T-helper 2 cell treated with Interferon-gamma antibody and Interleukin-4, amounts not matched to agents 100 ng/mL and 5 ng/mL, for 36 hours (primary cell): ENCODE data around the gene HOPX. TPM values are rescaled to one million over a fixed set of nuclear protein-coding genes. Genes with fewer than 3 reads are reported as not detected.
"Not testable (repeated sequence)": the region's sequence is repeated elsewhere in the genome, so short reads cannot be mapped to it uniquely, and the experiment has no call there.

ENCODE experiments used
- intact Hi-C: fragments of 100-400 bp; cut with micrococcal nuclease; formaldehyde crosslinking; loops from one replicate; pipeline ENCODE4 v1.15.1; 2023
- total RNA-seq: library from RNA; stranded (reverse); gene quantifications from 2 replicates; pipeline ENCODE4 v1.2.3, GENCODE V29; 2022

HOPX gene
- total RNA-seq, 1 donor from 2014 or later = 36.8 TPM

DNA sequence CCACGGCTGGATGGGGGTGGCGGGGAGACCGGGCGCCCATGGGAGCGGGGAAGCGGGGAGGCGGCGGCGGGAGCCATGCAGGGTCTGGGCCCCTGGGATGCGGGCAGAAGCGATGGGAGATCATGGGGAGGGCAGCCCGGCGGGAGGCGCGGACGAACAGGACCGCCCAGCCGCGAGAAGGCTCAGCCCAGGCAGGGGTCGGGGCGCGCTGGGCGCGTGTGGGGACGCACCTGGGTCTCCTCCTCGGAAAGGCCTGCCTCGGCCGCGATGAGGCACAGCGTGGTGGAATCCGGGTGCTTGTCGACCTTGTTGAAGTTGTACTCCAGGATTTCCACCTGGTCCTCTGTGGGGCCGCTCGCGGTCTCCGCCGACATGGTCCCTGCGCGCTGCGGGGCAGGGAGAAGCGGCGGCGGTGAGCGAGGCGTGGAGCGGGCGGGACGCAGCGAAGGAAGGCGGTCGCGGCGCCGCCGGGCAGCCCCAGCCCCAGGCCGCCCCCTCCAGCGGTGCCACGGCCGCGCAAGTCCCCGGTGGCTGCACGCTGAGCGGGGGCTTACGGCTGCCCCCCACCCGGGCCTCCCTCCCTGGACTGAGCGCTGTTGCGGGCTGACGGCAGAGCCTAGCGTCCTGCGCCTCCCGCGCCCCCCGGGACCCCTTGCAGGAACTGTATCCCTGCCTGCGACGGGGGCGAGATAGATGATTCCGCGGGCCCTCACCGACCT is 25.3 kb downstream of the HOPX start:
- intact Hi-C loops = loop anchor here (1.0 to 5.0 kb wide), 2 partner anchors 103 to 182 kb away; no protein-coding TSS in a partner anchor

- intact Hi-C loops = loop anchor here (5.0 kb wide), 1 partner anchor 182 kb away; no protein-coding TSS in a partner anchor
Measured at GRCh38 chr4:56655209-56655626, 25.9 kb downstream of the HOPX start.

DNA sequence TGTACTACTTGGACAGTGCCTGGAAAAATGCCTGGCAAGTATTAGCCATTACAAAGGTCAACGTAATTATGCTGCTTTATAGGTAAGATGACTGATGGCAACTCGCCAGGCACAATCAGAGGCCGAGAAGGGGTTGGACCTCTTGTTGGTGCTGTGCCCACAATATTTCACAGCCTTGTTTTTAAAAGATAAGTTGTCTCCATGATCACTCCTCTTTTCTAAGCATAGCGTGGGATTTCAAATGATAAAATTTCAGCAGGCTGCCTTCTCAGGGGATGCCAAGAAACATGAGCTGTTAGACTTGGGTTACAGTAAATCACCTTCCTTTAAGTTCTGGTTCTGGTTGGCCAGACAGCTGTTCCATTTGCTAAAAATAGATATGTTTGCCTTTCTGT is 26.9 kb downstream of the HOPX start:
- intact Hi-C loops = loop anchor here (5.0 kb wide), 3 partner anchors 148 to 217 kb away; partner anchors contain the start of genes PAICS and PPAT

GRCh38 chr4:56653461-56654237 is 27.4 kb downstream of the HOPX start:
- intact Hi-C loops = loop anchor here (5.0 kb wide), 3 partner anchors 149 to 216 kb away; partner anchors contain the start of genes PAICS and PPAT

DNA sequence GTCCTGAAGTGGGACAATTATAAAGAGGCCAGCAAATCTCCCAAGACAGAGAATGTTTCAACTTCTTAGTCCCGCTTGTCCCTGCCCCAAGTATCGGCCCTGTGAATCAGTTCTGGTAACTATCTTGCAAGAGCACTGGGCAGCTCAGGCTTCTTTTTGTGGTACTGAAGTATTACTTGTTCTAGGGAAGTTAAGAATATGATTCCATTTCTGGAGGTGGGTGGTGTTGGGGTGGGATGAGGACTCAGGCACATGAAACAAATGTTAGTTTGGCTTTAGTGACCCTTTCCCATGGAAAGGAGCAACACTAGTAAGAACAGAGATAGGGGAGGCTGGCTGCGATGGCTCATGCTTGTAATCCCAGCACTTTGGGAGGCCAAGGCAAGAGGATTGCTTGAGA is 28.9 kb downstream of the HOPX start:
- intact Hi-C loops = loop anchor here (5.0 kb wide), 3 partner anchors 150 to 215 kb away; partner anchors contain the start of genes PAICS and PPAT

GRCh38 chr4:56651056-56651350 is 30.1 kb downstream of the HOPX start:
- intact Hi-C loops = loop anchor here (5.0 kb wide), 3 partner anchors 151 to 214 kb away; partner anchors contain the start of genes PAICS and PPAT

- intact Hi-C loops = loop anchor here (5.0 kb wide), 3 partner anchors 152 to 213 kb away; partner anchors contain the start of genes PAICS and PPAT
Measured at GRCh38 chr4:56650262-56651055, 30.6 kb downstream of the HOPX start.

DNA sequence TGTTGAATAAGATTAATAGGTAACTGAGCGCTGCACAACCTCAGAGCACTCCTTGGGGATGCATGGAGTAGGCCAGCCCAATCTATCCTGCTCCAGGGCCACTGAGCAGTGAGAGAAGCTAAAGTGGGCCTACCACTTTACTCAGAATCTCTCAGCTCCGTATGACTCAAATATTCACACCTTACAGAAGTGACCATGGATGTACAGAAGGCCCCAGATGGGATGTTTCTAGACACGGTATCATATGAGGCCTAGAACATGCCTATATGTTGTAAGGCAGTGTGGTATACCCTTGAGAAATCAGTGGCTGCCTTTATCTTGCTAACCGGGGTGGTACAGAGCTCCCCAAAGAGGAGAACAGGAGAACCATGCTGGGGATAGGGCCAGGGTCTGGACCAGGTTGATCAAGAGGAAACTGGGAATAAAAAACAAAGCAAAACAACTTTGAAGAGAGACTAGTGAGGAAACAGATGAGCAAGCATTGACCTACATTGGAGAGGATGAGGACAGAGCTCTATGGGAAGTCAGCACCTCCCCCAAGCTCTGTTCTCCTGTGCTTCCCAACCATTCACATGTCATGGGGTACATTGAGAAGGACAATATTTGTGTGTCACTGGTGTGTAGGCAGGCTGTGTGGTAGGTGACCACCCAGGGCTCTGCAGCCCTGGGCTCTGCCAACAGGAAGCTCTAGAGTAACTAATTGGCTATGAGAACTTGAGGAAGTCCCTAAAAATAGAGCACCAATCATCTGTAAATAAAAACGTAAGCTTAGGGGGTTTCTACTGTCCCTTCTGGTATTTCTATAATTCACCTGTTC is 31.4 kb downstream of the HOPX start:
- intact Hi-C loops = loop anchor here (5.0 kb wide), 3 partner anchors 153 to 212 kb away; partner anchors contain the start of genes PAICS and PPAT

DNA sequence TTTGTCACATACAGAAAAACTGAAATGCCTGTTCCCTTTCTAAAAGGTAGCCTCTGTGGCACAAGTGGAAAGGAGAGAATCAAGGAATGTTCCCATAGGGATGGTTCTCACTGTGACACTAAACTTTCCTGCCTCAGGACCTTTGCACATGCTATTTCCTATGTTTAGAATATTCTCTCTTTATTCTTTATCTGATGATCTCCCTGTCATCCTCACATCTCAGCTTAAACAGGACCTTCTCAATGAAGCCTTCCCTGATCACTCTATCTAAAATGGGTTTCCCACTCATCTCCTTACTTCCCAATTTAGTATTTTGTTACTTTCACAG is 32.3 kb downstream of the HOPX start:
- intact Hi-C loops = no loop called here

DNA sequence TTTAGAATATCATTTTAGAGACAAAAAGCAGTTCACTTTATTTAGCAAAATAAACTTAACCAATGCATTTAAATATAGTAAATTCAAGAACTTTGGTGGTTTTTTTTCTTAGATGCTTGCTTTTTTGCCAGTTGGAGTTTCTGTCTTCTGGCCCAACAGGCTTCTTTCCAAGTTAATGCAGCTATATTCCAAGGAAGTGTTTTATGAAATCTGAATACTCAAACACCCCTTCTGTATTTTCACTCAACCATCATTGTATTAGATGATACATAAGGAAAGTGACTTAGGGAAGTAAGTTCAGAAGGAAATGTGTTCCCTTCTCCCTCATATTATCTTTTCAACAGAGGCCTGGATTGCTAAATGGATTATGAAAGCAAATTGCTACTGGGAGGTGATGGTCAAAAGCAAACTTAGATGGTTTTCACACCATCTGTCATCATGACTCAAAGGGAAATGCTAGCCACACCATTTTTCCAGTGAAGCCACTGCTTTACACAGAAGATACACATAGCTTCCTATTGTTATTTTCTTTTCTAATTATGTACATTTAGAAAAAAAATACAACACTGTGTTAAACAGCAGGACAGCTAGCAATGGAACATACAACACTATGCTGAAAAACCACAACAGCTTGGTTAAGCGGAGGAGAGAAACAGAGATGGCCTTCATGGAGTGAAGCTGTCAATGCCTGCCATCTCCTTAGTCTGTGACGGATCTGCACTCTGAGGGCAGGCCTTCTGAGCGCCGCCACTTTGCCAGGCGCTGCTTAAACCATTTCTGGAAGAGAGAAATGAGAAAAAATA is 32.9 kb downstream of the HOPX start:
- intact Hi-C loops = no loop called here

GRCh38 chr4:56646341-56646740 is 34.8 kb downstream of the HOPX start:
- intact Hi-C loops = no loop called here

DNA sequence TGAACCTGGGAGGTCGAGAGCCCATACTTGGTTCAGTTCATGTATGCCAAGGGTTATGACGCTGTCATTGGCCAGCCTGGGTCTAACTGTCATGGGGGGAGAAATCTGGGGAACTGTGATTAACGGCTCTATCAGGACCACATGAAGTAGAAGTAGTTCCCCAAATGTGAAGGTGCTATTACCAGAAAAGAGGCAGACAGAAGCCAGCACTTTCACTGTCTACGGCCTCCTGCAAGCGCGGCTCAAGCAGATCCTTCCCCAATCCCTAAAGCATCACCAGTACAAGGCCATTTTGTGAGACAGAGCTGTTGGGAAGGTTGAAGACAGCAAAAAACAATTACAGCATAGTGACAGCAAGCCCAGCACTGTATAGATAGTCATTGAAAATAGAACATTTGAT is 37.5 kb downstream of the HOPX start:
- intact Hi-C loops = no loop called here

GRCh38 chr4:56641494-56642051 is 39.5 kb downstream of the HOPX start:
- intact Hi-C loops = no loop called here

GRCh38 chr4:56640621-56641493 is 40.2 kb downstream of the HOPX start:
- intact Hi-C loops = no loop called here

GRCh38 chr4:56637791-56638190 is 43.3 kb downstream of the HOPX start:
- intact Hi-C loops = no loop called here

DNA sequence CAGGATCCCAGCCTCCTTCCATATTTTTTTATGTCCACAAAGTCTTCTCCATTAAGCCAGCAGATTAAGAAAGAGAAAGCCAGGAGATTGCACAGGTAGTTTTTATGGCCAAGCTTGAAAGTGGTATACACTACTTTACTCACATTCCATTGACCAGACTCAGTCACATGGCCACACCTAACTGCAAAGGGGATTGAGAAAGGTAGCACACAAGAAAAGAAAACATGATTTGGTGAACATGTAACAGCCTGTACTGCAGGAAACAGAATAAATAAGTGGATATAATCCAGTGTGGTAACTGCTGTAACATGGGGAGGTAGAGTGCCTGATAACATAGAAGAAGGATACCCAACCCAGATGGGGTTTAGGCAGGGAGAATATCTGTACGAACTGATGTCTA is 43.9 kb downstream of the HOPX start:
- intact Hi-C loops = no loop called here

GRCh38 chr4:56634954-56635353 is 46.1 kb downstream of the HOPX start:
- intact Hi-C loops = not testable (repeated sequence)

GRCh38 chr4:56633486-56633885 is 47.6 kb downstream of the HOPX start:
- intact Hi-C loops = no loop called here
